ENCODE measurements around the gene KIF26B.

Gene KIF26B

DNA sequence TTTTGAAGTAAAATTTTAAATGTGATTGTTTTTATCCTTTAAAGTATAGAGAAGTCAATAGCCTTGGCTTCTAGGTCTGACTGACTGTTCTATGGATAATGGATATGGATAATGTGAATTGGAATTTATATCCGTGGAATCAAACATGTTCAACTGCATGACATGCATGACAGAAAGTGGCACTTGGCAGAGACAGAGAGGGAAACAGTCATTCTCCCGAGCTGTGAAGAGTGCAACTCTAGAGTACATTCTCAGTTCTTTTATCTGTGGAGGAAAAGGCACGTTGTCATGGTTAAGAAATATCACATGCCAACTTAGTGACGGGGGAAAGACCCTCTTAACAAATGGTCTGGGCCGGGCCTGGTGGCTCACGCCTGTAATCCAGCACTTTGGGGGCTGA is 67.0 kb downstream of the KIF26B start:
- TF ChIP-seq, protein P1, sequence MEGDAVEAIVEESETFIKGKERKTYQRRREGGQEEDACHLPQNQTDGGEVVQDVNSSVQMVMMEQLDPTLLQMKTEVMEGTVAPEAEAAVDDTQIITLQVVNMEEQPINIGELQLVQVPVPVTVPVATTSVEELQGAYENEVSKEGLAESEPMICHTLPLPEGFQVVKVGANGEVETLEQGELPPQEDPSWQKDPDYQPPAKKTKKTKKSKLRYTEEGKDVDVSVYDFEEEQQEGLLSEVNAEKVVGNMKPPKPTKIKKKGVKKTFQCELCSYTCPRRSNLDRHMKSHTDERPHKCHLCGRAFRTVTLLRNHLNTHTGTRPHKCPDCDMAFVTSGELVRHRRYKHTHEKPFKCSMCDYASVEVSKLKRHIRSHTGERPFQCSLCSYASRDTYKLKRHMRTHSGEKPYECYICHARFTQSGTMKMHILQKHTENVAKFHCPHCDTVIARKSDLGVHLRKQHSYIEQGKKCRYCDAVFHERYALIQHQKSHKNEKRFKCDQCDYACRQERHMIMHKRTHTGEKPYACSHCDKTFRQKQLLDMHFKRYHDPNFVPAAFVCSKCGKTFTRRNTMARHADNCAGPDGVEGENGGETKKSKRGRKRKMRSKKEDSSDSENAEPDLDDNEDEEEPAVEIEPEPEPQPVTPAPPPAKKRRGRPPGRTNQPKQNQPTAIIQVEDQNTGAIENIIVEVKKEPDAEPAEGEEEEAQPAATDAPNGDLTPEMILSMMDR (IDR thresholded peaks at IDR 0.05) = no peak

DNA sequence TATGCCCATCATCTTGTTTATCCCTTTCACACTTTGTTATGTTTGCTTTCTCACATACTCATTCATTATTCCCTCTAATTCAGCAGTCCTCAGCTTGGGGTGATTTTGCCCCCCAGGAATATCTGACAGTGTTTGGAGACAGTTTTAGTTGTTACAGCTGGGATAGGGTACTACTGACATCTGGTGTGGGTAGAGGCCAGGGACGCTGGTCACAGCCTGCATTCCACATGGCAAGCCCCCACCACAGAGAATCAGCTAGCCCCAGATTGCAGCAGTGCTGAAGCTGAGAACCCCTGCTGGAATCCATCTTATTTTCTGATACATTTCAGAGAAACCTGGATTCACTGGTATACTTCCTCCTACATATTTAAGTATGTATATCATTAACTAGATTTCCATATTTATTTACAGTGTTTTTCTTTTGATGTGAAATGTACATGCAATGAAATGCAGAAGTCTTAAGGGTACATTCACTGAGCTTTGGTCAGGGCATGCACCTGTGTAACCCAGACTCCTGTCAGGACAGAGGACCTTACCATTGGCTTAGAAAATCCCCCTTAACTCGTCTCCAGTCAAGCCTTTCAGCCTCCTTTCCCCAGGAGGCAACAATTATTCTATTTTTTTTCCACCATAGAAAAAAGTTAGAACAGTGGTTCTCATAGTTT is 68.3 kb downstream of the KIF26B start:
- TF ChIP-seq, protein P1 (IDR thresholded peaks at IDR 0.05) = no peak

DNA sequence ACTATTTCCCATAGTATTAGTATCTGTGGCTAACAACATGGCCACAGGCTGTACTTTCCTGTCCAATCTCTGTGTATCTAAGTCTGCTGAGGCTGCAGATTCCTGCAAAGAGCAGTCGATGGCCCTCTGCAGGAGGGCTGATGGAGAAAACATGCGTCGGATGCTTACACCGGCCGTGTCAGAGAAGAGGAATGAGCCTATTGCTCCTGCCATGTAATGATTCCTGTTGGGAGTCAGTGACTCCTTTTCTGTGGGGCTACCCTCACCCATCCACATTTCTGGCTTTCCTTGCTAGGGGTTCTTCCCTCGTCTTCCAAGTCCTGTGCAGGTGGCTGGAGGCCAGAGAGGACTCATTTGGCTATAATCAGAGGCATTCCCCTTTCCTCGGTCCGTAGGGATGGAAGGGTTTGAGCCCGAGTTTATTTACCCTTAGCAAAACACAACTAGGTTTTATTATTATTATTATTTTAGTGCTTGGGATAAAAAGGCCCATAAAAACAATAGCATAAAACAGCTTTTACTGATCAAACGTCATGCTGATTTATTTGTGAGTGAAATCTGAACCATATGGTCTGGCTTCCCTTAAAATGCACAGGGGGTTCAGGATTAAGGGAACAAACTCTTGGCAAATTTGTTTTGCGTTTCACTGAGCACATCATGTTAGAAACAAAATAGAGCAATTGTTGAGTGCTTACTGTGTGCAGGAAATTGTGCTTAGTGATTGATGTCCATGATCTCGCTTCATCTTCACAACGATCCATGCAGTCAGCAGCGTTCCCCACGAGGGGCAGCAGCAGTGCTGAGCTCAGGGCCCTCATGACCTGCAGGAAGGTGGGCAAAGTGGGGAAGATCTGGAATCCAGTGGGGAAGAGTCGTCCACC is 70.8 kb downstream of the KIF26B start:
- TF ChIP-seq, protein P1 (IDR thresholded peaks at IDR 0.05) = no peak

DNA sequence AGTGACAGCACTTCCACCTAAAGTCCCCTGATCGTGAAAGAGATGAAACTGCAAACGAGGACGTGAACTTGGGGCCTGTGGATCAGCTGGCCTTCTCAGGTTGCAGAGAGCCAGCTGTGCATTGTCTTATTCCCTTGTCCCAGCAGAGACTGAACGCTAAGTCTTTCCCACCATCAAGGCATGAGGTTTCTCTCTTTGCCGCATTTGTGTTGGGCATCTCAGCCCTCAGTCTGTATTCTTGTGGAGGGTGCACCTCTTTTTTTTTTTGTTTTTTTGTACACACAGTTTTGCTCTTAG is 71.4 kb downstream of the KIF26B start:
- TF ChIP-seq, protein P1 (IDR thresholded peaks at IDR 0.05) = no peak

DNA sequence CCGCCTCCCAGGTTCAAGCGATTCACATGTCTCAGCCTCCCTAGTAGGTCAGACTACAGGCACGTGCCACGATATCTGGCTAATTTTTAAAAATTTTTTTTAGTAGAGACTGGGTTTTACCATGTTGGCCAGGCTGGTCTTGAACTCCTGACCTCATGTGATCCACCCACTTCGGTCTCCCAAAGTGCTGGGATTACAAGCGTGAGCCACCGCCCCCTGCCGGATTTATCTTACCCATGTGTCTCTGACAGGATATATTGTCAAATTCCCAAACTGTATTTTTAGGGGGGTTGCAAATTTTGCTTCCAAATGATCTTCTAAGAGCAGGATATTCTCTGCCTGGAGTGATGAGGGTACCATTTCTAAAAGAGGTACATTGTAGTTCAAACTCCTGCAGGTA is 74.3 kb downstream of the KIF26B start:
- TF ChIP-seq, protein P1 (IDR thresholded peaks at IDR 0.05) = no peak

DNA sequence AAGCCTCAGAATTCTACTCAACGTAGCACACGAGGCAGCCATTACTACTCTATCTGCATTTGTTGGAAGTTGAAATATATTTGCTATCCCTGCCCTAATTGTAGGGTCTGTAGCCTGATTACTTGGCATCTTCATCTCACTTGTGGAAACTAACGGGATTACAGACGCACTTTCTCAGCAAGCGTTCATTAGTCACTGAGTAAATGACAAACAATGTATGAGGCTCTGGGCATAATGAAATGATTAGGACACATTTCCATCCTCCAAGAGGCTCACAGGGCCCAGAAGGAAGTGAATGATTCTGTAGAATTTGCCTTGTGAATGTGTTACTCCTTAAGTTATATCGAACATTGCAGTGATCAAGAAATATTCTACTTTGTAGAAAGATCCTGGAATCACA is 78.1 kb downstream of the KIF26B start:
- TF ChIP-seq, protein P1 (IDR thresholded peaks at IDR 0.05) = no peak

DNA sequence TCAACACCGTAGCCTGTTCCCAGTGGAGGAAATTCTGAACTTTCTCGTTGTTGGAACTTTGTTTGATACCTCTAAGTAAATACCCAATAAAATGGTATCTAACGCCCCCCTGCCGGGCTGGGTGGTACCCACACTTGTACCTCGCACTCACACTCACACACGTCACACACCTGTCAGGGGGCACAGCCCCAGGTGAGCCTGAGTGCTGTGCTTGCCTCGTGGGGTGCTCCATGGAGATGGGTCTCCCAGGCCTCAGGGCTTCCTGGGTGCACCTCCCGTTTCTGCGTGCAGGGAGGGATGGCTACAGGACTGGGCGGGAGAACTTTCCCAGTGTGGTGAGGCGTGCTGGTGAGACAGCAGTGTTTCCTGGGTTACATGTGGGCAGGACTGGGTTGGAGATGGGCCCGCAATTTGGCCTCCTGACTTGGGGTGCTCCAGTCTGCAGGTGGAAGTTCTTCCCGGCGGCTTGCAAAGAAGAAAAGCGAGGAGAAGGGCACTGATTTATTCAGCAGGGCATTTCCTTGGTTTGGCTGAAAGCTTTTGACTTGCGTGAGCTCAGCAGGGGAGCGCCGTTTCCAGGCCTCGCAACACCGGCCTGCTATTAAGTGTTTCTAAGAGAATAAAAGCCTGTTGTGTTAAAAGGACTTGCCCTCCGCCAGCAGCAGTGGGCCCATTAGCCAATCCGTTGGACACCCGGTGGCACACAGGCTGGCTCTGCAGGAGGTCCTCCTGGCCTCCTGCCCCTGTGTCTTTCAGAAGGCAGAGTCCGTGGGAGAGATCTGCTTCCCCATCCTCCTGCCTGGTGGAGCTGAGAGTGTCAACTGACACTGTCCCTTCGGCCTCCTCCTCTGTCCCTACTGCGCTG is 79.7 kb downstream of the KIF26B start:
- TF ChIP-seq, protein P1 (IDR thresholded peaks at IDR 0.05) = no peak
